Stomach (tissue), 9 donors: ENCODE results near the gene METTL16. TPM values are rescaled to one million over a fixed set of nuclear protein-coding genes. Genes with fewer than 3 reads are reported as not detected.

Experiments
- DNase-seq, 2 donors: peaks; one replicate each; pipeline versions ENCODE4 v3.0.0 to v3.0.0-alpha.2; 2013 to 2019
- H3K27ac ChIP-seq, 5 donors: fragments of 200-600 bp in 4 of 5; sonication (generic) in 4 of 5; one replicate each; pipeline ENCODE4 v1.5.1; 2013 to 2019; ENCODE audit warnings: mild to moderate bottlenecking in 1 of 5, moderate library complexity in 1 of 5
- H3K27me3 ChIP-seq, 3 donors: fragments of 200-600 bp; sonication (generic); one replicate each; pipeline ENCODE4 v1.5.1; 2017 to 2019; ENCODE audit warnings: mixed run types in 1 of 3
- H3K36me3 ChIP-seq, 4 donors: fragments of 200-600 bp; sonication (generic); 1 replicate in 3 of 4; 2 replicates in 1 of 4; pipeline ENCODE4 v1.5.1; 2016 to 2019
- H3K4me1 ChIP-seq, 4 donors: fragments of 200-600 bp; sonication (generic); one replicate each; pipeline ENCODE4 v1.5.1; 2016 to 2019
- H3K4me3 ChIP-seq, 4 donors: fragments of 200-600 bp; sonication (generic) in 3 of 4; one replicate each; pipeline ENCODE4 v1.5.1; 2016 to 2019; ENCODE audit warnings: mild to moderate bottlenecking in 1 of 4
- H3K9me3 ChIP-seq, 4 donors: fragments of 200-600 bp; sonication (generic); one replicate each; pipeline ENCODE4 v1.5.1; 2016 to 2019
- EP300 ChIP-seq: sonication (generic); formaldehyde crosslinking; IDR thresholded peaks from one replicate; pipeline ENCODE4 v1.6.1; 2017; ENCODE audit warnings: antibody characterized with exemption
- POLR2A ChIP-seq, 4 donors: fragments of 450-650 bp; IDR thresholded peaks; one replicate each; pipeline ENCODE4 v1.6.1; 2016; ENCODE audit warnings: antibody characterized with exemption in 4 of 4, control low read depth in 2 of 4, mild to moderate bottlenecking in 1 of 4, moderate library complexity in 1 of 4
- POLR2AphosphoS5 ChIP-seq, 3 donors: sonication (generic); formaldehyde crosslinking; IDR thresholded peaks; one replicate each; pipeline ENCODE4 v1.6.1; 2016; ENCODE audit warnings: antibody characterized with exemption in 3 of 3
- WGBS, 5 donors: extraction: QIAGEN DNeasy Blood & Tissue Kit in 3 of 5; methylation state at CpG; one replicate each; pipeline versions ENCODE4 v1.1.5 to v1.1.7; 2013 to 2018; 5-methylcytosine and 5-hydroxymethylcytosine counted together
- intact Hi-C: fragments of 100-400 bp; cut with DNase I; formaldehyde crosslinking; loops from one replicate; pipeline ENCODE4 v1.15.1; 2023; ENCODE audit warnings: low total_unique reads
- polyA plus RNA-seq, 3 donors: library from polyadenylated mRNA; stranded (reverse); fragments of 200-250 nt; gene quantifications; one replicate each; pipeline ENCODE4 v1.2.3, GENCODE V29; 2013
- total RNA-seq, 5 donors: library from RNA; depleted of rRNA; stranded (reverse); fragments of >200 nt; gene quantifications; one replicate each; pipeline versions ENCODE4 v1.1.0 to v1.2.3, GENCODE V29; 2014 to 2016
- TF ChIP-seq, protein P1 (sequence below), 7 experiments: fragments of 450-650 bp in 4 of 7; fragments of 200-600 bp in 3 of 7; sonication (generic) in 3 of 7; IDR thresholded peaks; one replicate each; pipeline ENCODE4 v1.5.1; 2016 to 2019; ENCODE audit warnings: antibody characterized with exemption in 7 of 7, control low read depth in 2 of 7, mild to moderate bottlenecking in 1 of 7
- donor health status: healthy with polysubstance abuse.
- donor health status: Bipolar disorder and iron deficiency.
- donor health status: healthy.

The METTL16 gene
- total and polyA plus RNA-seq, 8 donors = 11.3 to 108 (median 16.6) TPM

DNA sequence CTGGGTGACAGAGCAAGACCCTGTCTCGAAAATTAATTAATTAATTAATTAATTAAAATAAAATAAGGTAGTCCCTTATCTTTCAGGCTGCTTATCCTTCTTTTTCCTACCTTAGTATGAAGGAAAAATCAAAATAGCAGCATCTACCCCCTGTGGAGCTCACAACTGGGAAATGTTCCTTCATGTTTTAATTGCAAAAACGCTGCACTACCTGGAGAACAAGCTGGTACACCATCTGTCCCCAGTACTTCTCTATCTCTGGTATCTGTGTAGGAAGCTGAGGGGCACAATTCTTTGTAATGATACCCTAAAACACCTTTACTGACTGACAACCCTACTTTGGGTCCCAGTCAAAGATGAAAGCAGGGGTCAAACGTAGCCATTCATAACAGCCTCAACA is 55.7 kb downstream of the METTL16 start:
- Histone ChIP-seq H3K9me3 (no peaks in the 10 kb centered on the region), H3K27ac (no peak overlapping the region), H3K4me1 (peaks cover 0 to 14% (median 3%) of the 10 kb centered on the region in 4 donors), H3K27me3 (no peaks in the 10 kb centered on the region), H3K4me3 (no peak overlapping the region), H3K36me3 (peaks cover 10 to 63% (median 51%) of the 10 kb centered on the region in 4 donors)
- WGBS, 5 donors = 93 to 99% (median 93%) methylated on average over 3 of the region's 3 CpGs
- no peak for DNase-seq
- intact Hi-C loops = no loop called here
- TF ChIP-seq, protein P1, sequence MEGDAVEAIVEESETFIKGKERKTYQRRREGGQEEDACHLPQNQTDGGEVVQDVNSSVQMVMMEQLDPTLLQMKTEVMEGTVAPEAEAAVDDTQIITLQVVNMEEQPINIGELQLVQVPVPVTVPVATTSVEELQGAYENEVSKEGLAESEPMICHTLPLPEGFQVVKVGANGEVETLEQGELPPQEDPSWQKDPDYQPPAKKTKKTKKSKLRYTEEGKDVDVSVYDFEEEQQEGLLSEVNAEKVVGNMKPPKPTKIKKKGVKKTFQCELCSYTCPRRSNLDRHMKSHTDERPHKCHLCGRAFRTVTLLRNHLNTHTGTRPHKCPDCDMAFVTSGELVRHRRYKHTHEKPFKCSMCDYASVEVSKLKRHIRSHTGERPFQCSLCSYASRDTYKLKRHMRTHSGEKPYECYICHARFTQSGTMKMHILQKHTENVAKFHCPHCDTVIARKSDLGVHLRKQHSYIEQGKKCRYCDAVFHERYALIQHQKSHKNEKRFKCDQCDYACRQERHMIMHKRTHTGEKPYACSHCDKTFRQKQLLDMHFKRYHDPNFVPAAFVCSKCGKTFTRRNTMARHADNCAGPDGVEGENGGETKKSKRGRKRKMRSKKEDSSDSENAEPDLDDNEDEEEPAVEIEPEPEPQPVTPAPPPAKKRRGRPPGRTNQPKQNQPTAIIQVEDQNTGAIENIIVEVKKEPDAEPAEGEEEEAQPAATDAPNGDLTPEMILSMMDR (IDR thresholded peaks at IDR 0.05) = no peak
- no peak for TF ChIP-seq EP300

DNA sequence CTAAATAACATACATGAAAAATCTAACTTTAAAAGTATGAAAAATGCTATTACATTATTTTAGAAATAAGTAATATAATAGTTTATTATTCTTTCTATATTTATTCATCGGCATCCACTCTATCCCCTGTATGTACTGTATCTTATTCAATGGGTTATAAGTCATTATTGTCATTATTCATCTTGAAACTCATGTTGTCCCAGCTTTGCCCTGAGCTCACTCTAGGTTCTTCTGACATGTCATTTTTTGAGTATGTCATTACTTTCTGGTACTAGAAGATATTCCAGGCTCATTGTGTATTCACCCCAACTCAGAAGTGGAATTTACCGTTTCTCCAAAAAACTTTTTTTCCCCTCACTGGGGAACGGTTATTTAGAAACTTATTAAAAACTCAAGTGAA is 57.8 kb downstream of the METTL16 start:
- TF ChIP-seq EP300 (no peak), POLR2AphosphoS5 (IDR thresholded peaks at IDR 0.05) (no peak), POLR2A (IDR thresholded peaks at IDR 0.05) (no peak)
- TF ChIP-seq, protein P1 (IDR thresholded peaks at IDR 0.05) = no peak
- Histone ChIP-seq H3K27ac (no peak overlapping the region), H3K27me3 (no peaks in the 10 kb centered on the region), H3K4me3 (no peak overlapping the region), H3K36me3 (peaks cover 10 to 44% (median 31%) of the 10 kb centered on the region in 4 donors), H3K9me3 (no peaks in the 10 kb centered on the region), H3K4me1 (peaks cover 0 to 12% (median 2%) of the 10 kb centered on the region in 4 donors)
- intact Hi-C loops = no loop called here
- no peak for DNase-seq
- 80 to 88% (median 86%) methylated on average over 3 of the region's 3 CpGs for WGBS, 5 donors

DNA sequence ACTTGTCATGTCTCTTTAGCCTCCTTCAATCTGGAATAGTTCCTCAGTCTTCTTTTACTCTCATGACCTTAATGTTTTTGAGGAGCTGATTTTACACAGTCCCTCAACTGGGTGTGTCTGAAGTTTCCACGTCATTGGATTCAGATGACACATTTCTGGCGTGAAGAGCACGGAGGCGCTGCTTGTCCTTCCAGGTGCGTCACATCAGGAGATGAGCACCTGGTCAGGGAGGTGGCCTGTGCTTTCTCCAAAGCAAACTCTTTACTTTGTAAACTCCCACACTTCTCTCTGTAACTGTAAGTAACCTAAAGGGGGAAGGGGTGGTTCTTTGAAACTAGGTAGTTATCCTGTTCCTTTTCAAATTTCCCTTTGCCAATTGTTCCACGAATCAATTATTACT is 58.4 kb downstream of the METTL16 start:
- Histone ChIP-seq H3K9me3 (no peaks in the 10 kb centered on the region), H3K4me1 (peaks cover 0 to 9% (median 0%) of the 10 kb centered on the region in 4 donors), H3K4me3 (no peak overlapping the region), H3K27ac (no peak overlapping the region), H3K27me3 (no peaks in the 10 kb centered on the region), H3K36me3 (peaks cover 10 to 38% (median 26%) of the 10 kb centered on the region in 4 donors)
- 76 to 90% (median 81%) methylated on average over 6 of the region's 6 CpGs for WGBS, 5 donors
- intact Hi-C loops = no loop called here
- TF ChIP-seq, protein P1 (IDR thresholded peaks at IDR 0.05) = no peak
- TF ChIP-seq POLR2AphosphoS5 (IDR thresholded peaks at IDR 0.05) (no peak), EP300 (no peak)
- no peak for DNase-seq

DNA sequence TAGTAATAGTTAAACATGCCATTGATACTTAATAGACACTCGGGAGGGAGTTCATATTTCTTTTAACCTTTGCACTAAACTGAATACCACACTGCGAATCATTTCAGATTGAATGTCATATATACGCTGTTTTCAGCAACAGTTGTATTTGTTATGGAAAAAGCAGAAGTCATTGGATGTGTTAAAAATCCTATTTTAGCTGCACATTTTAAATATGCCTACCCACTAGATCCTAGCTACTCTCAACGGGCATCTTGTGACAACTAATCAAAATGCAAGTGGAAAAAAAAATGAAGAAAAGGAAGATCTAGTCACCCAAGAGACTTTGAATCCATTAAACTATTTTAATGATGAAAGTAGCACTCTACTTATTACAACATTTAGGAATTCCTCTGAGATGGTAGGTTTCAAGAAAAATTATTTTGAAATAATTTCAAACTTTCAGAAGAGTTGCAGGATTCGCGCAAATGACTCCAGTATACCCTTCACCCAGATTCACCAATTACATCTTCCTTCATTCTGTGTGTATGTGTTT is 59.4 kb downstream of the METTL16 start:
- Histone ChIP-seq H3K4me3 (no peak overlapping the region), H3K9me3 (no peaks in the 10 kb centered on the region), H3K36me3 (peaks cover 10 to 32% (median 19%) of the 10 kb centered on the region in 4 donors), H3K27me3 (no peaks in the 10 kb centered on the region), H3K27ac (no peak overlapping the region), H3K4me1 (peaks cover 0 to 9% (median 0%) of the 10 kb centered on the region in 4 donors)
- WGBS, 5 donors = 79 to 89% (median 85%) methylated on average over 6 of the region's 6 CpGs
- no peak for TF ChIP-seq POLR2AphosphoS5 (IDR thresholded peaks at IDR 0.05)
- no peak for TF ChIP-seq POLR2A (IDR thresholded peaks at IDR 0.05)
- TF ChIP-seq, protein P1 (IDR thresholded peaks at IDR 0.05) = no peak
- no peak for TF ChIP-seq EP300
- intact Hi-C loops = no loop called here
- no peak for DNase-seq
